SK-MEL-5 (cell line): ENCODE data around the gene CCNC. TPM values are rescaled to one million over a fixed set of nuclear protein-coding genes. Genes with fewer than 3 reads are reported as not detected.

ENCODE experiments used
- DNase-seq: peaks from one replicate; pipeline ENCODE4 v3.0.0-alpha.2; 2016; ENCODE audit warnings: low read depth, low spot score
- in situ Hi-C: cut with HindIII; loops from 2 replicates; pipeline ENCODE4 v1.10.0; 2016; ENCODE audit warnings: low sequenced_read_pairs, high pct_unique_total_duplicates, low pct_unique_long_range_greater_than_20kb
- small RNA-seq, 2 experiments: library from RNA; depleted of rRNA; stranded (forward); fragments of <200 nt; gene quantifications; one replicate each; pipeline ENCODE3, GENCODE V24; 2014
- total RNA-seq: library from RNA; depleted of rRNA; stranded (reverse); fragments of >200 nt; shearing (Covaris generic); gene quantifications from 2 replicates; pipeline ENCODE4 v1.2.3, GENCODE V29; 2014; rRNA removed

CCNC gene
- total RNA-seq, 1 experiment from 2014 or later = 105 TPM

- no peak for DNase-seq
- in situ Hi-C loops = no loop called here
These were observed 70.0 kb downstream of the CCNC start for GRCh38 chr6:99498421-99498820.

GRCh38 chr6:99495466-99495865 is 73.0 kb downstream of the CCNC start:
- in situ Hi-C loops = no loop called here
- DNase-seq = no peak

Small RNAs within 50 kb of the gene (small RNA-seq; reads per million reads assigned to genes)
- gene RF00019 = 0 reads per million in 2 experiments

Other genes with a start within 250 kb of the CCNC start
- gene FAXC, start 219.0 kb downstream of the CCNC start, total RNA-seq = 26.0 and 27.7 TPM in 2 replicates
- 9.4 and 12.0 TPM in 2 replicates for gene COQ3, start 174.5 kb downstream of the CCNC start, total RNA-seq
- 34.4 and 38.3 TPM in 2 replicates for gene PNISR, start 143.4 kb downstream of the CCNC start, total RNA-seq
- gene USP45, start 53.2 kb downstream of the CCNC start, total RNA-seq = 12.5 and 19.9 TPM in 2 replicates
- gene PRDM13, start 38.2 kb upstream of the CCNC start, total RNA-seq = 2.6 and 3.5 TPM in 2 replicates